Measurements from ENCODE around the gene CELF6.
A peak's percentile ranks its signal among the peaks of the same experiment; 100 is the strongest.
"Not testable (repeated sequence)": the region's sequence is repeated elsewhere in the genome, so short reads cannot be mapped to it uniquely, and the experiment has no call there.

Gene CELF6

GRCh38 chr15:72318408-72318942 is 1.5 kb downstream of the CELF6 start:
- DNase-seq (ENCODE audit: low read depth in 2 of 2, low spot score in 1 of 2): no peak

DNA sequence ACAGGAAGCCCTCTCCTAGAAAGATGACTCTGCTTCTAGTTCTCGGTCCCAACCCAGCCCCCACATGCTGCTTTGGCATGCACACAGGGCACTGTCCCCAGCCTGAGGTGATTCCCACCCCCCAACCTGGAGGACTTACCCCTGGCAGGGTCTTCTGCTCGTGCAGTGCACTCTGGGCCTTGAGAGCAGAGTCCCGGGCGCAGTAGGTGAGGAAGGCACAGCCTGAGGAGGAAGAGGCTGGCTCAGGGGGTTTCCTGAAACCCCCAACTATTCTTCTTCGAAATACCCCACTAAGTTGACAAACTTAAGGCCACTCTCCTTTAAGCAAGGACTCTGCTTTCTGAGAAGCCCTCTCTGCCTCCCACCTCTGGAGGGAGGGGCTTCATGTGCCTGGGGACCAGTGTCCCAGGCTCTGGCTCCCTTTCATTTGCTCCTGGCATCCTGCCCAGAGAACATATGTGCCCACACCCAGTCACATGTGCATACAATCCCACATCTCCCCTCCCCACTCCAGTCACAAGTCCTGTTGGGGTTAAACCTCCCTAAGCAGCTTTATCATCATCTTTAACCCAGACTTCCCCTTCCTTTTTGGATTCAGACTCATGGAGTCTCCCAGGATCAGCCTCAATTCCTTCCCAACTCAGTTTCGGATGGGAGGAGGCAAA is 4.1 kb downstream of the CELF6 start:
- DNase-seq (ENCODE audit: low read depth in 2 of 2, low spot score in 1 of 2): no peak

DNA sequence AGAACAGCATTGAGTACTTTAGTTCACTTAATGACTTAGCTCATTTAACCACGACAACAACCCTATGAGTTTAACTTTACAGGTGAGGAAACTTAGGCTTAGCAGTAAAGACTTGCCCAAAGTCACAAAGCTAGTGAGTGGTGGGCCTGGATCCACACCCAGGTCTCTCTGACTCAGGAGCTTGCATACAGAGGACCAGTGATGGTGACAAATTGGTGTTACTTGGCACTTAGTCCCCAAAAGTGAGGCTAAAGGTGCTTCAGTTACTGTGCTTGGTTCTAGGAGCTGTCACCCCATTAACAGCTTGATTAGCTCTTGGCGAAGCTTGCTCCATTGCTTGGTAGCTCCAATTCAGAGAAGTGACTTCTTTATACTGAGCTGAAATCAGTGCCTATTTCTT is 6.1 kb downstream of the CELF6 start:
- DNase-seq (ENCODE audit: low read depth in 2 of 2, low spot score in 1 of 2): no peak

DNA sequence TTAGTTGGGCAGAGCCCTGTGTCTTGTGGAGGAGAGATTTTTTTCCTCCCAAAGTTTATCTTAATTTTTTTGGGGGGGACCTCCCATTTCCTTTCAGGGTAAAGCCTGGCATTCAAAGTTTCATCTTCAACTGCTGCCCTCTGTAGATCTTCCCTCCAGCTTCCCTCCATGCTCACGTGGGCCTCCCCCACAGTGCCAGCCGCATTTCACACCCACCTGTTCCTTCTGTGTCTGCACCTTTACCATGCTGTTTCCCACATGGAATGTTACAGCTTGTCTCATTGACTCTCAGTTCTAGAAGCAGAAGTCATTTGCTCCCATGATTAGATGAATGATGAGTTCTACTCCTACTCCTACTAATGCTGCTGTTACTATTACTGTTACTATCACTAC is 6.5 kb downstream of the CELF6 start:
- DNase-seq (ENCODE audit: low read depth in 2 of 2, low spot score in 1 of 2): no peak

GRCh38 chr15:72312605-72313447 is 7.1 kb downstream of the CELF6 start:
- peak; percentile 14 to 20 for DNase-seq (ENCODE audit: low read depth in 2 of 2, low spot score in 1 of 2)

- DNase-seq (ENCODE audit: low read depth in 2 of 2, low spot score in 1 of 2): no peak
Measured at GRCh38 chr15:72307026-72307425, 12.9 kb downstream of the CELF6 start.

- peak in 1 of 2 donors; percentile 9 for DNase-seq (ENCODE audit: low read depth in 2 of 2, low spot score in 1 of 2)
Measured at GRCh38 chr15:72306211-72306785, 13.7 kb downstream of the CELF6 start.

DNA sequence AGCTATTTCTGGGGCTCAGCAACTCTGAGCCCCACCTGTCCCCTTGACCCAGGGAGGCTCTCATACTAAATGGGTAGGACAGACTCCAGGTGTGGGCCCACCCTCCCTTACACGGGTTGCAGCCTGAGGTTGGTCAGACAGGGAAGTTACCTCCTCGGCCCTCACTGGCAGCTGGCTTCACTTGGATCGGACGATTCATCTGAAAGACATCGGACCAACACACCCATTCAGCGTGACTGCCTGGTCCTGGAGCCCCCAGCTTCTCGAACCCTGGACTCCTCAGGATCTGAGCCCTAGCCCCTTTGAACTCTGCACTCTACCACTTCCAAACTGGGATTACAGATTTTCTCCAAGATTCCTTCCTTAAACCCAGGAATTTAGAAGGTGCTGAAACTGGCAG is 15.4 kb downstream of the CELF6 start:
- DNase-seq (ENCODE audit: low read depth in 2 of 2, low spot score in 1 of 2): no peak

GRCh38 chr15:72302955-72303354 is 17.0 kb downstream of the CELF6 start:
- no peak for DNase-seq (ENCODE audit: low read depth in 2 of 2, low spot score in 1 of 2)

DNA sequence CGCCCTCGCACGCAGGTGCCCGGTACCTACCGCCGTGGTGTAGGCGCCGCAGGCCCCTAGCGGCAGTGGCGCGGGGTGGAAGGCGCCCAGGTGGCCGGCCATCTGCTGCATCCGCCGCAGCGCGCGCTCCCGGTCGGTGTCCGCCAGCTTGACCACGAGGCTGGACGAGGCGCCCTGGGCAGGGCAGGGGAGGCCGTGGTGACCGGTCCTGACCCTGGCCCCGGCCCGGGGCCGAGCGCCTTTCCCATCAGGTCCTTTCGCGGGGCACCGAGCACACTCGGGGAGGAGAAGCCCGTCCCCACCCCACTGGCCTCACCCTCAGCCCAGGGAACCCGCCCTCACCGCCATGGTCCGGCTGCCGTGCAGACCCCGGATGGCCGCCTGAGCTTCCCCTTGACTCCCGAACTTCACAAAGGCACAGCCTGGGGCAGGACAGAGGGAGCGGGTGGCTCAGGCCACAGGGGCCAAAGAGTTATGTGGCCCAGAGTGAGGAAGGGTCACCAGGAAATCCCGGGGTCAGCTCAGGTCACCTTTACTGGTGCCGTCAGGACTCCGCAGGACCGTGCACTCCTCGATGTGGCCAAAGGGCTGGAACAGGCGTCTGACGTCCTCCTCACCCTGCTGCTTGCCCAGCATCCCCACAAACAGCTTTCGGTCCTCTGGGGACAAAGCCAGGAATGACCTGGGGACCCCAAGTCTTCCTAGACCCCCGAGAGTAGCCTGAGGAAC is 30.2 kb downstream of the CELF6 start:
- no peak for DNase-seq (ENCODE audit: low read depth in 2 of 2, low spot score in 1 of 2)

GRCh38 chr15:72288796-72289596 is 31.0 kb downstream of the CELF6 start:
- DNase-seq (ENCODE audit: low read depth in 2 of 2, low spot score in 1 of 2): no peak

DNA sequence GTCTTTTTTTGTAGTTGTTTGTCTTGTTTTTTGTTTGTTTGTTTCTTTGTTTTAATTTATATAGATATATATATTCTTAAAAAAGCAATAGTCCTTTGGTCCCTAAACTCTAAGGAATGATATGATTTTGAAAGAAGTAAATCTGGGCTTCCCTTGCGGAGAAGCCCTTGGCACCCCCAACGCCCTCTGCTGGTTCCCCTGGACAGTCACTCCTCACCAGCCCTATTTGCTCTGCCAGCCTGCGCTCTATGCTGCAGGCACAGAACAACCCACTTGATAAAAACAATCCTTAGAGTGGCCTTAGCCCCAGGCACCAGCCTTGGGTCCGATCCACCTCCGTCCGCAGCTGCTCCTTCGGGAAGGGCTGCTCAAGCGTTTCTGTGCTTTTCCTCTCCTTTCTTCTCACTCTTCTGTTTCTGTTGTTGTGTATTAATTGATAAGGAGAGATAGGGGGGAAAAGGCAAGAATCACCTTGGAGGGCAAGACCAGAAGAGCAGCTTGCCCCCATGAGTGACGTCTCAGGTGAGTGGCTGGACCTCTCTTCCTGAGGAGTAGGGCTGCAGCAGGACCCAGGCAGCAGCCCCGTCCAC is 33.9 kb downstream of the CELF6 start:
- peak; percentile 12 to 13 for DNase-seq (ENCODE audit: low read depth in 2 of 2, low spot score in 1 of 2)

DNA sequence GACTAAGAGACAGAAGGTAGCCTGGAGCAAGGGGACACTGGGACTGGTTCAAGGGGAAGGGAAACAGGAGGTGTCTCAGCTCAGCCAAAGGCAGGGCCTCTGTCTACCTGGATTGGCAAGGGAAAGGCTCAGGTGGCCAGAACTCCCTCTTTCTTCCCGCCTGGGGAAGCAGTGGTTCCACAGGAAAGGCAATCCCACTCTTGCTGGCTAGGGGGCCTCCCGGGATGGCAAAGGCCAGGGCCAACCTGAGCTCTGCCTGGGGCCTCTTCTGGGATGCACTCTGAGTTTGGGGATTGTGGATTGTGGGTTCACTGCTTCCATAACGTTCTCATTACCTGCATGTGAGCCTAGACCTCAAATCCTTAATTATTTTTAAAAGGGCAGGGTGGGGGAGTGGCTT is 34.6 kb downstream of the CELF6 start:
- no peak for DNase-seq (ENCODE audit: low read depth in 2 of 2, low spot score in 1 of 2)

DNA sequence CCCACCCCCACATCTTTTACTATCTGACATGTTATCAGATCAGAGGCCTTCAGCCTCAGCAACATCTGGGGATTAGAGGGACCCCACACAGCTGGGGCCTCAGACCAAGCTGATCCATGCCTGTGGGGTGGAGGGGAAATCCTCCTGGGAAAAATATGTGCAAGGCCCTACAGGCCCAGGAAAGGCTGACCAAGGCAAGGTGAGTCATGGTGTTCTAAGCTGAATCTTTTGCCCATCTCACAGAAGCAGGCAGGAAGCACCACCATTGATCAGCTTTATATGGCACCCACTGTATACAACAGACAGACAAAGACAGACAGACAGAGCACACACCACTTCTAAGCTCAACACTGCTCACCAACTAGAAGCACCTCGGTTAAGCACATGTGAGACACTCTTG is 35.2 kb downstream of the CELF6 start:
- no peak for DNase-seq (ENCODE audit: low read depth in 2 of 2, low spot score in 1 of 2)

DNA sequence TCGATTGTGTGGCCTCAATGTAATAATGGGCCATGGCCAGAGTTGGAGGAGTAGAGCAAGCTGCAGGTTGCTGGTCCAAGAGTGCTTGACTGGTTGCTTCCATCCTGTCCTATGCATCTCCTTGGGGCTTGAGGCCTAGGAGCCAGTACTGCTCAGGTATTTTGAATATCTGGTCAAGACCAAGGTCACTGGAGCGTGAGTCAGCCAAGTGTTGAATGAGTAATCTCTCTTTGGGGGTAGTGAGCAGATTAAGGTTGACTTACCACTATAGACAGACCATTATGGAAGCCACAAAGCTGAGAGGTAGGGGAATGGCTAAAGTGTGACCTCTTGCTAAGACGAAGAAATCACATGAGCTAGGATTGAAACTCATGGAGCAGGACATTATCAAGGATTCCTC is 38.2 kb downstream of the CELF6 start:
- DNase-seq (ENCODE audit: low read depth in 2 of 2, low spot score in 1 of 2): no peak

GRCh38 chr15:72280751-72281150 is 39.2 kb downstream of the CELF6 start:
- no peak for DNase-seq (ENCODE audit: low read depth in 2 of 2, low spot score in 1 of 2)

DNA sequence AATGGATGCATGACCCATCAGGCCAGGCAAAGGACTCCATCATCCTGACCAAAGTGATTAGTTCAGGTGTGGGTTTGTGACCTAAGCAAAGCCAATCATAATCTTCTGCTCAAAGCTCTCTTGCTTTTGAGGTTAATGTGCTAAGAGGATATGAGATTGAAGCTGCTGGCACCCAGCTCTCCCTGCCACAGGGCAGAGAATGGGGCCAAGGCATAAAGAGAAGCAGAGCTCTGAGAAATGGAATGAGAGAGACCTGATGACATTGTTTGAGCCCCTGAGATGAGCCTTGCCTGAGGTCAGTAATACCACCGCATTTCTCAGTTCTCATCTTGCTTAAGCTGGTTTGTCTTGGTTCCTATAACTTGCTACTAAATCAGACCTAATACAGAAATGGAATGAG is 41.2 kb downstream of the CELF6 start:
- DNase-seq (ENCODE audit: low read depth in 2 of 2, low spot score in 1 of 2): no peak

DNA sequence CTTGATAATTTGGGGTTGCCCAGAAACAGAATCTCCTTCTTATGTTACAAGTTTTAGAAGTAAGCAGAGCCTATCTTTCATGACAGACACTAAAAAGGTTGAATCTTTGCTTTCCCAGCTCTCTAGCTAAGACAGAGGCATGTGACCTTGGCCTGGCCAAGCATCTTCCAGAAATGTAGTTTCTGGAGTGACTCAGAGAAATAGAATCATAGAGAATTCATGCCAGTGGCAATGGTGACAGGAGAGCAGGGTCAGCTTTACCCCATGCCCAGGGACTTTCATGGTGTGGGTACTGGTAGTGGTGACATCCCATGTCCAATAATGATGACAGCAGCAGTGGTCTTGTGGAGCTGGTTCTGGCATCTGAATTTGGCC is 43.6 kb downstream of the CELF6 start:
- no peak for DNase-seq (ENCODE audit: low read depth in 2 of 2, low spot score in 1 of 2)

GRCh38 chr15:72275635-72276325 is 44.2 kb downstream of the CELF6 start:
- not testable (repeated sequence) for DNase-seq (ENCODE audit: low read depth in 2 of 2, low spot score in 1 of 2)

DNA sequence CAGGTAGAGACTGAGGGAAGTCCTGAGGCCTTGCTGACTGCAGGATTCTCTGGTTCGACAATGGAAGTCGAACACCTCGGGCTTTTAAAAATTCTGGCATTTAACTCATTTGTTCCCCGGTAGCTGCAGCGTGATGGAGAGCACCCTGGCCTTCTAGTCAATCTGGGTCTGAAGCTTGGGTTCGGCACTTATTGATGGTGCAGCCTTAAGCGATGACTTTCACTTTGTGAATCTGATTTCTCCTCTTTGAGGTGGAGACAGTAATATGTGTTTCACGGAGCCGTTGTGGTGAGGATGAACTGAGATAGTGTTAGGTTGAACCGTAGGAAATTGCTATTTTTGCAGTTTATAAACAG is 47.0 kb downstream of the CELF6 start:
- no peak for DNase-seq (ENCODE audit: low read depth in 2 of 2, low spot score in 1 of 2)
